Smooth muscle cell (in vitro differentiated cells): Measurements from ENCODE around the gene SMARCAL1. TPM values are rescaled to one million over a fixed set of nuclear protein-coding genes. Genes with fewer than 3 reads are reported as not detected.

ENCODE experiments used
- DNase-seq: peaks from one replicate; lab custom pipeline; 2025; ENCODE audit not compliant: unreplicated experiment; lab: John Stamatoyannopoulos, UW
- H2AFZ ChIP-seq: fragments of 200-600 bp; sonication (generic); 2 replicates; pipeline ENCODE4 v1.6.0; 2016; ENCODE audit warnings: antibody characterized with exemption, low read depth, mild to moderate bottlenecking
- H3F3A ChIP-seq: fragments of 200-600 bp; sonication (generic); 2 replicates; pipeline ENCODE4 v1.6.0; 2017; ENCODE audit warnings: antibody characterized with exemption, low read depth
- H3K27ac ChIP-seq: fragments of 200-600 bp; sonication (generic); 2 replicates; pipeline ENCODE4 v1.5.1; 2016; ENCODE audit warnings: low read depth, mild to moderate bottlenecking
- H3K27me3 ChIP-seq: fragments of 200-600 bp; sonication (generic); 2 replicates; pipeline ENCODE4 v1.6.1; 2016; ENCODE audit warnings: low read depth, mild to moderate bottlenecking
- H3K36me3 ChIP-seq: fragments of 200-600 bp; sonication (generic); 2 replicates; pipeline ENCODE4 v1.5.1; 2016; ENCODE audit warnings: low read depth
- H3K4me1 ChIP-seq: fragments of 200-600 bp; sonication (generic); 2 replicates; pipeline ENCODE4 v1.5.1; 2016; ENCODE audit warnings: low read depth
- H3K4me2 ChIP-seq: fragments of 200-600 bp; sonication (generic); 2 replicates; pipeline ENCODE4 v1.6.0; 2016; ENCODE audit warnings: mild to moderate bottlenecking
- H3K4me3 ChIP-seq: fragments of 200-600 bp; sonication (generic); 2 replicates; pipeline ENCODE4 v1.5.1; 2016; ENCODE audit warnings: mild to moderate bottlenecking
- H3K79me2 ChIP-seq: fragments of 200-600 bp; sonication (generic); 2 replicates; pipeline ENCODE4 v1.6.0; 2016; ENCODE audit warnings: low read depth, mild to moderate bottlenecking
- H3K9ac ChIP-seq: fragments of 200-600 bp; sonication (generic); 2 replicates; pipeline ENCODE4 v1.6.0; 2016; ENCODE audit warnings: low read depth
- H3K9me3 ChIP-seq: fragments of 200-600 bp; sonication (generic); replicated peaks from 2 replicates; pipeline ENCODE4 v1.5.1; 2016; ENCODE audit warnings: low read depth
- H4K20me1 ChIP-seq: fragments of 200-600 bp; sonication (generic); 2 replicates; pipeline ENCODE4 v1.6.0; 2016; ENCODE audit warnings: low read depth
- CTCF ChIP-seq: fragments of 200-600 bp; sonication (generic); IDR thresholded peaks from 2 replicates; pipeline ENCODE4 v1.5.1; 2017; ENCODE audit warnings: borderline replicate concordance, mild to moderate bottlenecking, antibody characterized with exemption; ENCODE audit not compliant: insufficient read depth, poor library complexity, severe bottlenecking
- WGBS: methylation state at CpG from one replicate; pipeline ENCODE4 v1.1.7; 2016; ENCODE audit warnings: low lambda C conversion rate; 5-methylcytosine and 5-hydroxymethylcytosine counted together
- polyA plus RNA-seq: library from polyadenylated mRNA; unstranded; fragments of >200 nt; fragmentation: Nextera tagmentation; extraction: Ambion mirVana; gene quantifications from 2 replicates; pipeline ENCODE4 v1.2.1, GENCODE V29; 2016
- total RNA-seq: library from RNA; depleted of rRNA; stranded (reverse); fragments of >200 nt; gene quantifications from 2 replicates; pipeline ENCODE4 v1.2.3, GENCODE V29; 2014

Gene SMARCAL1
- total and polyA plus RNA-seq, 2 experiments from 2014 or later, result 23.1 to 33.5 TPM

- Histone ChIP-seq H4K20me1 (no peaks in the 10 kb centered on the region), H3K4me3 (no peak overlapping the region), H3K4me2 (no peak overlapping the region), H3K36me3 (peaks cover 7% of the 10 kb centered on the region), H3F3A (no peaks in the 10 kb centered on the region), H3K27me3 (no peaks in the 10 kb centered on the region), H3K27ac (no peak overlapping the region), H3K9me3 (no peaks in the 10 kb centered on the region), H3K79me2 (peaks cover 7% of the 10 kb centered on the region), H3K9ac (no peak overlapping the region), H3K4me1 (peaks cover 13% of the 10 kb centered on the region), H2AFZ (no peak overlapping the region)
- WGBS, result 97% methylated on average over 3 of the region's 3 CpGs
- DNase-seq, result no peak
- no peak for TF ChIP-seq CTCF
These were observed 2.6 kb downstream of the SMARCAL1 start for GRCh38 chr2:216414772-216415319.

- DNase-seq, result no peak
- H3K4me2 ChIP-seq, result no peak overlapping the region
- no peak overlapping the region for H3K27ac ChIP-seq
- H3K4me1 ChIP-seq, result peaks cover 13% of the 10 kb centered on the region
- no peaks in the 10 kb centered on the region for H3K9me3 ChIP-seq
- H3K9ac ChIP-seq, result no peak overlapping the region
- no peak overlapping the region for H2AFZ ChIP-seq
- peaks cover 7% of the 10 kb centered on the region for H3K79me2 ChIP-seq
- peaks cover 8% of the 10 kb centered on the region for H3K36me3 ChIP-seq
- H3F3A ChIP-seq, result no peaks in the 10 kb centered on the region
- over 99% methylated on average over 3 of the region's 3 CpGs for WGBS
- no peaks in the 10 kb centered on the region for H4K20me1 ChIP-seq
- TF ChIP-seq CTCF, result no peak
- H3K4me3 ChIP-seq, result no peak overlapping the region
- H3K27me3 ChIP-seq, result no peaks in the 10 kb centered on the region
These were observed 3.3 kb downstream of the SMARCAL1 start for GRCh38 chr2:216415541-216415940.

- DNase-seq, result no peak
- Histone ChIP-seq H3K79me2 (peaks cover 7% of the 10 kb centered on the region), H3K9ac (no peak overlapping the region), H4K20me1 (no peaks in the 10 kb centered on the region), H3K4me1 (peaks cover 13% of the 10 kb centered on the region), H2AFZ (no peak overlapping the region), H3K27me3 (no peaks in the 10 kb centered on the region), H3K4me2 (no peak overlapping the region), H3K36me3 (peaks cover 17% of the 10 kb centered on the region), H3K9me3 (no peaks in the 10 kb centered on the region), H3K27ac (no peak overlapping the region), H3F3A (no peaks in the 10 kb centered on the region), H3K4me3 (no peak overlapping the region)
- no peak for TF ChIP-seq CTCF
- WGBS, result 92% methylated on average over 6 of the region's 6 CpGs
These were observed 4.5 kb downstream of the SMARCAL1 start for GRCh38 chr2:216416571-216417307.
